Stimulated activated CD4-positive, alpha-beta T cell treated with anti-CD3 and anti-CD28 coated beads, Interleukin-12 subunit alpha, Interleukin-12 subunit beta, amount 100 ng/mL, for 4 hours (primary cell): Measurements from ENCODE around the gene OR8H3.
"Not testable (repeated sequence)": the region's sequence is repeated elsewhere in the genome, so short reads cannot be mapped to it uniquely, and the experiment has no call there.

ENCODE experiments used
- DNase-seq: peaks from one replicate; pipeline ENCODE4 v3.0.0-alpha.2; 2020

Gene OR8H3

GRCh38 chr11:56122073-56122472 is at the start of gene OR8H3:
OR8H3 (plus strand) TSS chr11:56122373; CDS start chr11:56122373, 0 bp downstream.
- no peak for DNase-seq

DNA sequence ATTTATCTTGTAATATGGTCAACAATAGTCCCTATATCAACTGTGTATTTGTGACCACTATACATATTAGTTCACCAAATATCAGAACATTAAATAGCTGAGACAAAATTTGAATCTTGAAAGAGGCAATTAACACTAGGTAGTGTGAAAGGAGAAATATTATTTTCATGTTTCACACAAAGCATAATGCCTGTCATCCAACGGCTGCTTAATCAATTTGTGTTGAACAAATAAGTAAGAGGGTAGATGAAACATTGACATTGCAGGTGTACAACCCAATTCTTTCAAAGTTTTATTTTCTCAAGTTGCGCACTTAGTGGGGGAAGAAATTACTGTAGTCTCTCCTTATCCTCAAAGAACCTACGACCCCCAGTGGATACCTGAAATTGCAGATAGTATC is 32.5 kb upstream of the OR8H3 start:
- DNase-seq, result no peak

GRCh38 chr11:56093008-56093407 is 29.2 kb upstream of the OR8H3 start, which contains the start of gene OR8I2:
OR8I2 (plus strand) TSS chr11:56093308; CDS start chr11:56093308, 0 bp downstream.
- DNase-seq, result no peak

GRCh38 chr11:56103210-56103737 is 18.9 kb upstream of the OR8H3 start, which contains the start of gene OR8H2:
OR8H2 (plus strand) TSS chr11:56103687; CDS start chr11:56105043, 1,356 bp downstream.
- DNase-seq, result no peak

- DNase-seq, result no peak
Measured at GRCh38 chr11:56140151-56140661, 18.0 kb downstream of the OR8H3 start, which contains the start of gene OR8J3. OR8J3 (minus strand) TSS chr11:56140201; CDS start chr11:56137718, 2,483 bp downstream.

- not testable (repeated sequence) for DNase-seq
Measured at GRCh38 chr11:56143681-56144080, 21.5 kb downstream of the OR8H3 start.

- no peak for DNase-seq
Measured at GRCh38 chr11:56151376-56151775, 29.2 kb downstream of the OR8H3 start.

DNA sequence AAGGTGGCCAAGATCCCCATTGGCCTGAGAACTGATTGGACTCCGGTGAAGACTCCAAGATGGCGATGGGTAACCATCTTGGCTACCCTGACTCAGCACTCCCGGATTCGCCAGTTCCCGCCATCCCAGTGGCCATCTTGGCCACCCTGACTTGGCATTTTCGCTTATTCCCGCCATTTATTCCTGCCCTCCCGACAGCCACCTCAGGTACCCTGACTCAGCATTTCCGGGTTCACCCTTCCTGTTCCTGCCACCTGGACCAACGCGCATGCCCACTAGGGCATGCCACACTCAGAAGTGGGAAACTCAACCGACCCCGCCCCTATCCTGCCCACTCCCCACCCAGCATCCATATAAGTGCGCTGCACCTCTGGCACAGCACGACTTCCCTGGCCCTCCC is 30.2 kb downstream of the OR8H3 start:
- no peak for DNase-seq

- DNase-seq, result no peak
Measured at GRCh38 chr11:56160217-56160616, 38.0 kb downstream of the OR8H3 start, which contains the start of gene OR8K5. OR8K5 (minus strand) TSS chr11:56160317; CDS start chr11:56160317, 0 bp downstream.

DNA sequence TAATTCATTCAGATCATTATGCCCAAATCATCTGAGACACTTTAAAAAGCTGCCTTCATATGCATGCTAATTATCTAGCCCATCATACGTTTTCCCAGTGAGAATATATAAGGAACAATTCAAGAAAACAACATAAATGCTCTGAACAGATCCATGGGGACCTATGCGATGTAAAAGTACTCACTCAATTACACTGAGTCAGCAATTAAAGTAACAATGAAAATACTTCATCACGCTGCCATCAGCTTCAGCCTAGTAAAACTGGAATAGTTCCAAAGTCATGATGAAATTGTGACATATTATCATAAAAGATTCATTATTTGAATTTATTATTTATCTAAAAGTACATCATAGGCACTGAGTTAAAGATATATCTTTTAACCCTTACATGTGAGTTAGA is 41.6 kb downstream of the OR8H3 start:
- DNase-seq, result no peak

DNA sequence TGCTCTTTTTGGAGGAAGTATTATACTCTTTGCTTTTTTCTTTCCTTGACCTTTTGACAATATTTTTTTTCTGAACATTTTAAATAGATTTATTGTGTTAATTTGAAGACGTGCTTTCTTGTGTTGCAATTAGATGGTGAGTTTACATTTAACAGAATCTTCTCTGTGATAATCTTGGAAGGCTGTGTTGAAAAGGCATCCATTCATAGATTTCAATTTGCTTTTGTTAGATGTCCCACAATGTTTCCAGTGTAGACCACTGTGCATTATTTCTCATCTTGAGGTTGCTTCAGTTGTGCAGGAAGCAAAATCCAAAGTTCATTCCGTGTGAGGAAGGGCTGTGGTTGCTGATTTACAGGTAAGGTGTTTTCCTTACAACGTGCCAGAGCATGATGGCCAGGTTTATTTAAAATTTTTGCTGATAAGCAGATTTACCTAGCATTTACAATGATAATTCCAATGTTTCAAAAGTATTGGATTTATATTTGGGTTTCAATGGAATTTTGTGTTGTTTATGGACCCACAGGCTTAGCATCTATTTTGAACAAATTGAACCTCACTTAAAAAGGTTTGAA is 50.2 kb downstream of the OR8H3 start:
- DNase-seq, result no peak
